Cardiac fibroblast (primary cell): Measurements from ENCODE around the gene NLRC5.

Source experiments
- DNase-seq, 2 donors: peaks; one replicate each; pipeline versions ENCODE4 v3.0.0 to v3.0.0-alpha.2; 2010; ENCODE audit warnings: low read depth in 2 of 2
- H3K4me3 ChIP-seq, 2 donors: replicated peaks in 1 of 2; 1 replicate in 1 of 2; 2 replicates in 1 of 2; pipeline ENCODE4 v1.5.1; 2011; ENCODE audit warnings: low read depth in 2 of 2, low read length in 2 of 2, mild to moderate bottlenecking in 2 of 2, moderate library complexity in 1 of 2
- TF ChIP-seq, protein P1 (sequence below): IDR thresholded peaks from one replicate; pipeline ENCODE4 v1.5.1; 2011; ENCODE audit warnings: low read depth, mild to moderate bottlenecking, low read length, inconsistent platforms

Gene NLRC5

GRCh38 chr16:57016831-57017230 lies 27.5 kb downstream of the NLRC5 start:
- no peak for DNase-seq
- TF ChIP-seq, protein P1, sequence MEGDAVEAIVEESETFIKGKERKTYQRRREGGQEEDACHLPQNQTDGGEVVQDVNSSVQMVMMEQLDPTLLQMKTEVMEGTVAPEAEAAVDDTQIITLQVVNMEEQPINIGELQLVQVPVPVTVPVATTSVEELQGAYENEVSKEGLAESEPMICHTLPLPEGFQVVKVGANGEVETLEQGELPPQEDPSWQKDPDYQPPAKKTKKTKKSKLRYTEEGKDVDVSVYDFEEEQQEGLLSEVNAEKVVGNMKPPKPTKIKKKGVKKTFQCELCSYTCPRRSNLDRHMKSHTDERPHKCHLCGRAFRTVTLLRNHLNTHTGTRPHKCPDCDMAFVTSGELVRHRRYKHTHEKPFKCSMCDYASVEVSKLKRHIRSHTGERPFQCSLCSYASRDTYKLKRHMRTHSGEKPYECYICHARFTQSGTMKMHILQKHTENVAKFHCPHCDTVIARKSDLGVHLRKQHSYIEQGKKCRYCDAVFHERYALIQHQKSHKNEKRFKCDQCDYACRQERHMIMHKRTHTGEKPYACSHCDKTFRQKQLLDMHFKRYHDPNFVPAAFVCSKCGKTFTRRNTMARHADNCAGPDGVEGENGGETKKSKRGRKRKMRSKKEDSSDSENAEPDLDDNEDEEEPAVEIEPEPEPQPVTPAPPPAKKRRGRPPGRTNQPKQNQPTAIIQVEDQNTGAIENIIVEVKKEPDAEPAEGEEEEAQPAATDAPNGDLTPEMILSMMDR = no peak
- H3K4me3 ChIP-seq = no peak overlapping the region

DNA sequence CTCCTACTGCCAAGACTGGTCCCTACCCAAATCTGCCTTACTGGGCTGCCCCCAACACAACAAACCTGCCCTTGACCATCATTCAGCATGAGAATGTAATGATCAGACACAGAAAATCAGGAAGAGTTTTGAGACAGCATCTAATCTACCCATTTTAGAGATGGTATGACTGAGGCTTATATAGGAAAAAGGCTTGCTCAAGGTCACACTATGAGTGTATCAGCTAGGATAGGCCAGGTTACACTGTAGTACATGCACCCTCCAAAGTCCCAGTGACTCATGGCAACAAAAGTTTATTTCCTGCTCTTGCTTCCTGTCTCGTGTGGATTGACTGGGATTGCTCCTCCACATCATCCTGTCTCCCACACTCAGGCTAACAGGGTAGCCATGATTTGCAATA lies 27.9 kb downstream of the NLRC5 start:
- no peak overlapping the region for H3K4me3 ChIP-seq
- peak; percentile 32 to 77 for DNase-seq
- TF ChIP-seq, protein P1 = no peak

GRCh38 chr16:57019746-57020145 lies 30.4 kb downstream of the NLRC5 start:
- no peak overlapping the region for H3K4me3 ChIP-seq
- TF ChIP-seq, protein P1 = no peak
- peak in 1 of 2 donors; percentile 52 for DNase-seq

DNA sequence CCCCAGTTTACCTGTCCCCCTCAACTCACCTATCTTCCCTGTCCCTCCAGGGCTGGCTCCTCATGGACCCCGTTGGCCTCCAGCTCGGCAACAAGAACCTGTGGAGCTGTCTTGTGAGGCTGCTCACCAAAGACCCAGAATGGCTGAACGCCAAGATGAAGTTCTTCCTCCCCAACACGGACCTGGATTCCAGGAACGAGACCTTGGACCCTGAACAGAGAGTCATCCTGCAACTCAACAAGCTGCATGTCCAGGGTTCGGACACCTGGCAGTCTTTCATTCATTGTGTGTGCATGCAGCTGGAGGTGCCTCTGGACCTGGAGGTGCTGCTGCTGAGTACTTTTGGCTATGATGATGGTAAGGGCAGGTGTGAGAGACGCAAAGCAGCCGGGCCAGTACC lies 31.3 kb downstream of the NLRC5 start:
- H3K4me3 ChIP-seq = no peak overlapping the region
- TF ChIP-seq, protein P1 = no peak
- DNase-seq = no peak

DNA sequence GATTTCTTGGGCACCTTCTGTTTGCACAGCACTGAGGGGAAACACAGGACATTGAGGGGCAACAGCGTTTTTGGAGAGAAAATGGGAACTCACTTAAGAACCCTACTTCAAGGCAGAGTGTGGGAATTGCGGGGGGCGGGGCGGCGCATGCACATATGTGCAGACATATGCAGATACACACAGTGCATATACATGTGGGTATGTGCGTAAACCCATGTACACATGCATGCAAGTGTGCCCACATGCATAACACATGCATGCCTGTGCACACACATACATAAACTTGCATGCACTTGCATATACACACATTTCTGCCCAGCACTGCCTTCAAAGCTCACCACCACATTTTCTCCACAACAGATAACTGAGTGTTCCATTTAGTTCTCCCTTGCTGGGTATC lies 32.4 kb downstream of the NLRC5 start:
- H3K4me3 ChIP-seq = no peak overlapping the region
- TF ChIP-seq, protein P1 = no peak
- no peak for DNase-seq

DNA sequence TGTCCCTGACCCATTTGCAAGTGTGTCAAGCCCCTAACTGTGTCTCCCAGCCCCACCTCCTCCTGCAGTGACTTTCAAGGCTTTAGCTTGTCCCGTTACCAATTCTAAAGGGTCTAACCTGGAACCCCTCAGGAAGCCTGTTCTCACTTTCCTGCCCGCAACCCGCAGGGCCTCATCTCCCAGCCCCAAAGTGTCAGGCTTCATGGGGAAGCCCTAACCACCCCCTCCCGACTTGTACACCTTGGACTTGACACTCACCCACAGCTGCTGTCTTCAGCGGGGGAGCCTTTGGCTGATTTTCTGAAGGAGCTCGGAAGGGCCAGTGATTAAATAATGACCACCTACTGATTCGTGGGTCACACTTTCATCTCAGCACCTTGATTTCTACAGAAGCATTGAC lies 33.1 kb downstream of the NLRC5 start:
- H3K4me3 ChIP-seq = no peak overlapping the region
- TF ChIP-seq, protein P1 = no peak
- no peak for DNase-seq

GRCh38 chr16:57023541-57024249 lies 34.3 kb downstream of the NLRC5 start:
- no peak overlapping the region for H3K4me3 ChIP-seq
- TF ChIP-seq, protein P1 = no peak
- DNase-seq = no peak
